GM19023 (cell line): ENCODE data around the gene PLA2G4A.

Experiments used
- ATAC-seq: cut with Tn5 transposase; IDR thresholded peaks from one replicate; pipeline ENCODE4 v1.9.1; 2021; ENCODE audit warnings: mild to moderate bottlenecking, moderate library complexity; ENCODE audit not compliant: unreplicated experiment

The PLA2G4A gene

GRCh38 chr1:186831168-186831567, 2.4 kb downstream of the PLA2G4A start:
- no peak for ATAC-seq

GRCh38 chr1:186834399-186834958, 5.7 kb downstream of the PLA2G4A start:
- ATAC-seq: no peak

GRCh38 chr1:186835448-186835847, 6.7 kb downstream of the PLA2G4A start:
- no peak for ATAC-seq

GRCh38 chr1:186837806-186838205, 9.1 kb downstream of the PLA2G4A start:
- no peak for ATAC-seq

GRCh38 chr1:186838380-186839040, 9.8 kb downstream of the PLA2G4A start:
- ATAC-seq: no peak

- no peak for ATAC-seq
Observed at GRCh38 chr1:186839041-186839400, 10.3 kb downstream of the PLA2G4A start.

GRCh38 chr1:186841599-186841998, 12.8 kb downstream of the PLA2G4A start:
- no peak for ATAC-seq

- no peak for ATAC-seq
Observed at GRCh38 chr1:186842547-186842946, 13.8 kb downstream of the PLA2G4A start.

- ATAC-seq: no peak
Observed at GRCh38 chr1:186843226-186843625, 14.5 kb downstream of the PLA2G4A start.

GRCh38 chr1:186843931-186844330, 15.2 kb downstream of the PLA2G4A start:
- no peak for ATAC-seq

- ATAC-seq: no peak
Observed at GRCh38 chr1:186845576-186846210, 16.9 kb downstream of the PLA2G4A start.

- no peak for ATAC-seq
Observed at GRCh38 chr1:186848509-186849130, 19.9 kb downstream of the PLA2G4A start.

- ATAC-seq: peak; percentile 96
Observed at GRCh38 chr1:186849271-186849671, 20.5 kb downstream of the PLA2G4A start.

GRCh38 chr1:186849826-186850225, 21.1 kb downstream of the PLA2G4A start:
- ATAC-seq: peak; percentile 41

- no peak for ATAC-seq
Observed at GRCh38 chr1:186854102-186854501, 25.4 kb downstream of the PLA2G4A start.

GRCh38 chr1:186858923-186859322, 30.2 kb downstream of the PLA2G4A start:
- no peak for ATAC-seq

- no peak for ATAC-seq
Observed at GRCh38 chr1:186859995-186860394, 31.2 kb downstream of the PLA2G4A start.

GRCh38 chr1:186864296-186864695, 35.5 kb downstream of the PLA2G4A start:
- no peak for ATAC-seq

GRCh38 chr1:186865253-186865652, 36.5 kb downstream of the PLA2G4A start:
- peak; percentile 65 for ATAC-seq

- ATAC-seq: no peak
Observed at GRCh38 chr1:186865857-186866256, 37.1 kb downstream of the PLA2G4A start.

GRCh38 chr1:186869526-186870228, 40.9 kb downstream of the PLA2G4A start:
- no peak for ATAC-seq
